ENCODE data around the gene STRBP. TPM values are rescaled to one million over a fixed set of nuclear protein-coding genes. Genes with fewer than 3 reads are reported as not detected.

STRBP gene
- total and polyA plus RNA-seq, 2 of the 4 experiments (the other 2 are of a cell fraction): 2.1 to 2.5 TPM

GRCh38 chr9:123150708-123151503 lies 117.5 kb downstream of the STRBP start:
- intact Hi-C loops (cut with micrococcal nuclease): no loop called here
- BruUV-seq (replicated peaks): no TSS peak
- in situ Hi-C loops (cut with MboI; ENCODE audit: low sequenced_read_pairs): no loop called here
- H4K5ac ChIP-seq (ENCODE audit: low read depth, low read length): no peak overlapping the region
- no peak overlapping the region for H3K23ac ChIP-seq (ENCODE audit: low read depth, low read length)
- no peak overlapping the region for H3K56ac ChIP-seq (ENCODE audit: extremely low read depth, insufficient read depth, low read length)
- no peak overlapping the region for H4K8ac ChIP-seq (ENCODE audit: low read depth in 2 of 2, low read length in 2 of 2)
- no peak overlapping the region for H2BK15ac ChIP-seq (ENCODE audit: low read depth, low read length)
- CTCF ChIA-PET: no interaction called here
- no peak overlapping the region for H2AK5ac ChIP-seq (ENCODE audit: low read depth, low read length)
- dilution Hi-C loops (cut with HindIII; ENCODE audit: low sequenced_read_pairs, unreplicated experiment): no loop called here
- POLR2A ChIA-PET (ENCODE audit: unreplicated experiment): no interaction called here
- ATAC-seq (ENCODE audit: low read depth) (peak; percentile 17; the same call in 1 of the 2 replicates), DNase-seq (peak; percentile 41)
- no peaks in the 10 kb centered on the region for H3K4me1 ChIP-seq (ENCODE audit: control insufficient read depth, insufficient read depth, low read length)
- H2AK9ac ChIP-seq (replicated peaks; ENCODE audit: low read depth, low read length, poor library complexity): no peak overlapping the region
- H2AFZ ChIP-seq (replicated peaks; ENCODE audit: low read length, poor library complexity): no peak overlapping the region
- H3K4ac ChIP-seq (ENCODE audit: low read depth, low read length): no peak overlapping the region
- no peak overlapping the region for H3K9ac ChIP-seq (ENCODE audit: low read depth, low read length)
- no peaks in the 10 kb centered on the region for H3K36me3 ChIP-seq (ENCODE audit: control insufficient read depth, insufficient read depth, low read length)
- H3K9me3 ChIP-seq (ENCODE audit: control insufficient read depth, insufficient read depth, low read length): no peaks in the 10 kb centered on the region
- H2BK120ac ChIP-seq (ENCODE audit: low read depth, low read length): no peak overlapping the region
- no peaks in the 10 kb centered on the region; the same call in 1 of the 2 replicates for H3K27me3 ChIP-seq (ENCODE audit: control insufficient read depth, insufficient read depth, low read length)
- no peak overlapping the region for H3K4me2 ChIP-seq (ENCODE audit: low read depth, low read length)
- no peak overlapping the region for H3K4me3 ChIP-seq (ENCODE audit: insufficient read depth, low read depth, low read length)
- no peak overlapping the region for H3K18ac ChIP-seq (ENCODE audit: low read depth, low read length)
- no peaks in the 10 kb centered on the region for H3K9me1 ChIP-seq (ENCODE audit: insufficient read depth, low read length)
- H4K20me1 ChIP-seq (ENCODE audit: insufficient read depth, low read length): no peaks in the 10 kb centered on the region
- H3K27ac ChIP-seq (ENCODE audit: insufficient read depth, low read length): no peak overlapping the region
- no peak for TF ChIP-seq RCOR1 (IDR thresholded peaks at IDR 0.05; ENCODE audit: insufficient replicate concordance, low read length)
- TF ChIP-seq MAZ (IDR thresholded peaks at IDR 0.05; ENCODE audit: borderline replicate concordance, low read depth, low read length): no peak
- TF ChIP-seq ELK1 (IDR thresholded peaks at IDR 0.05; ENCODE audit: borderline replicate concordance, low read depth, low read length): no peak
- TF ChIP-seq MAFK (IDR thresholded peaks at IDR 0.05; ENCODE audit: low read depth, low read length): no peak
- TF ChIP-seq SMC3 (IDR thresholded peaks at IDR 0.05; ENCODE audit: low read depth, low read length): no peak
- no peak for TF ChIP-seq CTCF (conservative IDR thresholded peaks at IDR 0.05; ENCODE audit: low read depth, low read length)
- TF ChIP-seq POLR2A (IDR thresholded peaks at IDR 0.05; ENCODE audit: low read depth, low read length): no peak
- no peak for TF ChIP-seq CHD1 (IDR thresholded peaks at IDR 0.05; ENCODE audit: low read depth, low read length)
- TF ChIP-seq USF2 (IDR thresholded peaks at IDR 0.05; ENCODE audit: low read depth, low read length): no peak
- TF ChIP-seq FOS (IDR thresholded peaks at IDR 0.05; ENCODE audit: low read depth, low read length): no peak
- no peak for TF ChIP-seq BHLHE40 (IDR thresholded peaks at IDR 0.05; ENCODE audit: low read depth, low read length)
- no peak for TF ChIP-seq CEBPB (IDR thresholded peaks at IDR 0.05; ENCODE audit: low read depth, low read length)
- TF ChIP-seq RFX5 (IDR thresholded peaks at IDR 0.05; ENCODE audit: low read depth, low read length): no peak
- 20% methylated on average over 1 of the region's 5 CpGs; no CpG with 5 or more reads in 1 of the 2 experiments for WGBS, 2 experiments (ENCODE audit: extremely low coverage in 2 of 2, insufficient read length in 1 of 2)
- H3K14ac ChIP-seq (replicated peaks; ENCODE audit: low read depth, low read length): no peak overlapping the region
- no peaks in the 10 kb centered on the region for H3K79me1 ChIP-seq (ENCODE audit: low read depth in 1 of 2, low read length in 2 of 2)
- H2BK20ac ChIP-seq (ENCODE audit: low read depth, low read length): no peak overlapping the region
- H2BK5ac ChIP-seq (ENCODE audit: low read depth, low read length, poor library complexity, severe bottlenecking): no peak overlapping the region
- H4K91ac ChIP-seq (ENCODE audit: insufficient read depth, low read depth, low read length): no peak overlapping the region

Data from IMR-90 (cell line).